Stromal cell of bone marrow (primary cell): Measurements from ENCODE around the gene C4orf50.

ENCODE experiments used
- DNase-seq: peaks from one replicate; pipeline ENCODE4 v3.0.0-alpha.2; 2012; ENCODE audit warnings: low read depth

The C4orf50 gene

GRCh38 chr4:5919044-5919443 lies 99.2 kb downstream of the C4orf50 start:
- no peak for DNase-seq

GRCh38 chr4:5918331-5918985 lies 99.8 kb downstream of the C4orf50 start:
- no peak for DNase-seq

GRCh38 chr4:5917672-5918071 lies 100.6 kb downstream of the C4orf50 start:
- no peak for DNase-seq

- DNase-seq = no peak
Observed at GRCh38 chr4:5916229-5916628, 102.0 kb downstream of the C4orf50 start.

GRCh38 chr4:5913454-5913853 lies 104.8 kb downstream of the C4orf50 start:
- DNase-seq = no peak

GRCh38 chr4:5912614-5913019 lies 105.6 kb downstream of the C4orf50 start:
- no peak for DNase-seq

- no peak for DNase-seq
Observed at GRCh38 chr4:5908876-5909427, 109.3 kb downstream of the C4orf50 start.

GRCh38 chr4:5906191-5906590 lies 112.0 kb downstream of the C4orf50 start:
- no peak for DNase-seq

GRCh38 chr4:5905714-5906113 lies 112.5 kb downstream of the C4orf50 start:
- DNase-seq = no peak

GRCh38 chr4:5900844-5901243 lies 117.4 kb downstream of the C4orf50 start:
- no peak for DNase-seq

GRCh38 chr4:5899881-5900280 lies 118.3 kb downstream of the C4orf50 start:
- DNase-seq = no peak

- DNase-seq = no peak
Observed at GRCh38 chr4:5899396-5899795, 118.8 kb downstream of the C4orf50 start.

- DNase-seq = no peak
Observed at GRCh38 chr4:5897674-5898073, 120.6 kb downstream of the C4orf50 start.

GRCh38 chr4:5895287-5895686 lies 122.9 kb downstream of the C4orf50 start:
- DNase-seq = no peak

- no peak for DNase-seq
Observed at GRCh38 chr4:5894266-5894665, 124.0 kb downstream of the C4orf50 start.

GRCh38 chr4:5893591-5893990 lies 124.6 kb downstream of the C4orf50 start:
- no peak for DNase-seq

- no peak for DNase-seq
Observed at GRCh38 chr4:5893004-5893580, 125.1 kb downstream of the C4orf50 start, which contains the start of gene CRMP1. TSS of gene CRMP1 (minus strand) at chr4:5893086. CDS start at chr4:5892969, 117 bp downstream.

GRCh38 chr4:5892323-5893003 lies 125.8 kb downstream of the C4orf50 start:
- no peak for DNase-seq

GRCh38 chr4:5891563-5892322 lies 126.5 kb downstream of the C4orf50 start:
- DNase-seq = no peak

- no peak for DNase-seq
Observed at GRCh38 chr4:5890063-5890727, 128.0 kb downstream of the C4orf50 start.

GRCh38 chr4:5889002-5889696 lies 129.1 kb downstream of the C4orf50 start:
- DNase-seq = no peak
